Measurements from ENCODE around the gene DCTN4. TPM values are rescaled to one million over a fixed set of nuclear protein-coding genes. Genes with fewer than 3 reads are reported as not detected.

Gene DCTN4
- total RNA-seq, 2 experiments from 2014 or later: 12.6 to 22.4 TPM

GRCh38 chr5:150771034-150771795, 12.4 kb upstream of the DCTN4 start:
- H3K4me3 ChIP-seq (ENCODE audit: low read depth, low read length, poor library complexity, severe bottlenecking): no peak overlapping the region
- no peaks in the 10 kb centered on the region for H3K9me3 ChIP-seq (ENCODE audit: low read length)
- CTCF ChIA-PET (ENCODE audit: unreplicated experiment): no interaction called here
- no peaks in the 10 kb centered on the region for H3K36me3 ChIP-seq (ENCODE audit: insufficient read depth, low read length)
- POLR2A ChIA-PET: interaction anchor here (0.7 kb wide), 1 partner anchor 20 kb away, joined by 3 read pairs; no protein-coding TSS in a partner anchor
- DNase-seq (ENCODE audit: low spot score): no peak
- H4K20me1 ChIP-seq (ENCODE audit: insufficient read depth, low read length): no peaks in the 10 kb centered on the region
- no peaks in the 10 kb centered on the region for H3K9me2 ChIP-seq (ENCODE audit: insufficient read depth, low read length)
- H3K79me2 ChIP-seq (ENCODE audit: insufficient read depth, low read depth, low read length): no peaks in the 10 kb centered on the region
- no peak overlapping the region for H3K27ac ChIP-seq (ENCODE audit: low read depth, low read length, poor library complexity, severe bottlenecking)
- intact Hi-C loops (cut with micrococcal nuclease; ENCODE audit: unreplicated experiment): no loop called here
- no peak for TF ChIP-seq EZH2phosphoT487 (IDR thresholded peaks at IDR 0.05; ENCODE audit: borderline replicate concordance, low read depth, low read length)
- TF ChIP-seq, protein P1, sequence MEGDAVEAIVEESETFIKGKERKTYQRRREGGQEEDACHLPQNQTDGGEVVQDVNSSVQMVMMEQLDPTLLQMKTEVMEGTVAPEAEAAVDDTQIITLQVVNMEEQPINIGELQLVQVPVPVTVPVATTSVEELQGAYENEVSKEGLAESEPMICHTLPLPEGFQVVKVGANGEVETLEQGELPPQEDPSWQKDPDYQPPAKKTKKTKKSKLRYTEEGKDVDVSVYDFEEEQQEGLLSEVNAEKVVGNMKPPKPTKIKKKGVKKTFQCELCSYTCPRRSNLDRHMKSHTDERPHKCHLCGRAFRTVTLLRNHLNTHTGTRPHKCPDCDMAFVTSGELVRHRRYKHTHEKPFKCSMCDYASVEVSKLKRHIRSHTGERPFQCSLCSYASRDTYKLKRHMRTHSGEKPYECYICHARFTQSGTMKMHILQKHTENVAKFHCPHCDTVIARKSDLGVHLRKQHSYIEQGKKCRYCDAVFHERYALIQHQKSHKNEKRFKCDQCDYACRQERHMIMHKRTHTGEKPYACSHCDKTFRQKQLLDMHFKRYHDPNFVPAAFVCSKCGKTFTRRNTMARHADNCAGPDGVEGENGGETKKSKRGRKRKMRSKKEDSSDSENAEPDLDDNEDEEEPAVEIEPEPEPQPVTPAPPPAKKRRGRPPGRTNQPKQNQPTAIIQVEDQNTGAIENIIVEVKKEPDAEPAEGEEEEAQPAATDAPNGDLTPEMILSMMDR (conservative IDR thresholded peaks at IDR 0.05; ENCODE audit: low read length): no peak
- H2AFZ ChIP-seq (ENCODE audit: low read length): no peak overlapping the region
- H3K4me1 ChIP-seq (ENCODE audit: insufficient read depth, low read length, poor library complexity, severe bottlenecking): no peaks in the 10 kb centered on the region
- no TSS peak for BruUV-seq (replicated peaks)
- no peak overlapping the region for H3K4me2 ChIP-seq (ENCODE audit: low read length)

- Histone ChIP-seq H3K4me3 (ENCODE audit: low read depth, low read length, poor library complexity, severe bottlenecking) (no peak overlapping the region), H3K9me2 (ENCODE audit: insufficient read depth, low read length) (no peaks in the 10 kb centered on the region), H3K36me3 (ENCODE audit: insufficient read depth, low read length) (no peaks in the 10 kb centered on the region), H3K9me3 (ENCODE audit: low read length) (no peaks in the 10 kb centered on the region), H4K20me1 (ENCODE audit: insufficient read depth, low read length) (no peaks in the 10 kb centered on the region), H3K27ac (ENCODE audit: low read depth, low read length, poor library complexity, severe bottlenecking) (no peak overlapping the region), H2AFZ (ENCODE audit: low read length) (no peak overlapping the region), H3K4me1 (ENCODE audit: insufficient read depth, low read length, poor library complexity, severe bottlenecking) (no peaks in the 10 kb centered on the region), H3K79me2 (ENCODE audit: insufficient read depth, low read depth, low read length) (no peaks in the 10 kb centered on the region), H3K4me2 (ENCODE audit: low read length) (no peak overlapping the region)
- ChIA-PET POLR2A (interaction anchor here (0.7 to 0.9 kb wide), 2 partner anchors 16 to 60 kb away, joined by 3 read pairs; no protein-coding TSS in a partner anchor), CTCF (ENCODE audit: unreplicated experiment) (no interaction called here)
- intact Hi-C loops (cut with micrococcal nuclease; ENCODE audit: unreplicated experiment): no loop called here
- no peak for DNase-seq (ENCODE audit: low spot score)
- no TSS peak for BruUV-seq (replicated peaks)
- no peak for TF ChIP-seq EZH2phosphoT487 (IDR thresholded peaks at IDR 0.05; ENCODE audit: borderline replicate concordance, low read depth, low read length)
- TF ChIP-seq, protein P1 (conservative IDR thresholded peaks at IDR 0.05; ENCODE audit: low read length): no peak
These were observed 7.4 kb upstream of the DCTN4 start for GRCh38 chr5:150766251-150766650.

GRCh38 chr5:150765799-150766169, 7.0 kb upstream of the DCTN4 start:
- no peak overlapping the region for H3K4me2 ChIP-seq (ENCODE audit: low read length)
- intact Hi-C loops (cut with micrococcal nuclease; ENCODE audit: unreplicated experiment): no loop called here
- H4K20me1 ChIP-seq (ENCODE audit: insufficient read depth, low read length): no peaks in the 10 kb centered on the region
- H3K27ac ChIP-seq (ENCODE audit: low read depth, low read length, poor library complexity, severe bottlenecking): no peak overlapping the region
- no peaks in the 10 kb centered on the region for H3K4me1 ChIP-seq (ENCODE audit: insufficient read depth, low read length, poor library complexity, severe bottlenecking)
- no peaks in the 10 kb centered on the region for H3K9me2 ChIP-seq (ENCODE audit: insufficient read depth, low read length)
- no peaks in the 10 kb centered on the region for H3K9me3 ChIP-seq (ENCODE audit: low read length)
- H3K4me3 ChIP-seq (ENCODE audit: low read depth, low read length, poor library complexity, severe bottlenecking): no peak overlapping the region
- no peak for TF ChIP-seq EZH2phosphoT487 (IDR thresholded peaks at IDR 0.05; ENCODE audit: borderline replicate concordance, low read depth, low read length)
- TF ChIP-seq, protein P1 (conservative IDR thresholded peaks at IDR 0.05; ENCODE audit: low read length): no peak
- no peak for DNase-seq (ENCODE audit: low spot score)
- ChIA-PET POLR2A (interaction anchor here (0.7 to 0.9 kb wide), 2 partner anchors 16 to 60 kb away, joined by 3 read pairs; no protein-coding TSS in a partner anchor), CTCF (ENCODE audit: unreplicated experiment) (no interaction called here)
- BruUV-seq (replicated peaks): no TSS peak
- no peak overlapping the region for H2AFZ ChIP-seq (ENCODE audit: low read length)
- H3K79me2 ChIP-seq (ENCODE audit: insufficient read depth, low read depth, low read length): no peaks in the 10 kb centered on the region
- H3K36me3 ChIP-seq (ENCODE audit: insufficient read depth, low read length): no peaks in the 10 kb centered on the region
